GM23338 (cell line): ENCODE data around the gene MXRA8. TPM values are rescaled to one million over a fixed set of nuclear protein-coding genes. Genes with fewer than 3 reads are reported as not detected.

Experiments used
- ATAC-seq: fragments of 200-7000 bp; cut with Tn5 transposase; 3 replicates; pipeline ENCODE4 v1.9.1; 2020
- DNase-seq: peaks from one replicate; pipeline ENCODE4 v3.0.0-alpha.2; 2015; ENCODE audit warnings: low spot score
- H2AFZ ChIP-seq: fragments of 200-600 bp; sonication (generic); 2 replicates; pipeline ENCODE4 v1.8.0; 2016; ENCODE audit warnings: antibody characterized with exemption, mild to moderate bottlenecking, moderate library complexity
- H3F3A ChIP-seq: fragments of 200-600 bp; sonication (generic); replicated peaks from 2 replicates; pipeline ENCODE4 v1.8.0; 2017; ENCODE audit warnings: antibody characterized with exemption, mixed run types, low read depth
- H3K27ac ChIP-seq: fragments of 200-600 bp; sonication (generic); 2 replicates; pipeline ENCODE4 v1.6.1; 2016; ENCODE audit warnings: low read depth
- H3K27me3 ChIP-seq: fragments of 200-600 bp; sonication (generic); 2 replicates; pipeline ENCODE4 v1.8.0; 2016; ENCODE audit warnings: mild to moderate bottlenecking, mixed run types, moderate library complexity; ENCODE audit not compliant: insufficient read depth
- H3K36me3 ChIP-seq: fragments of 200-600 bp; sonication (generic); 2 replicates; pipeline ENCODE4 v1.8.0; 2016; ENCODE audit warnings: mild to moderate bottlenecking; ENCODE audit not compliant: insufficient read depth
- H3K4me1 ChIP-seq: fragments of 200-600 bp; sonication (generic); 2 replicates; pipeline ENCODE4 v1.8.0; 2016; ENCODE audit warnings: mild to moderate bottlenecking, moderate library complexity; ENCODE audit not compliant: insufficient read depth
- H3K4me2 ChIP-seq: fragments of 200-600 bp; sonication (generic); 2 replicates; pipeline ENCODE4 v1.7.1; 2017; ENCODE audit warnings: mixed run types
- H3K4me3 ChIP-seq: fragments of 200-600 bp; sonication (generic); 2 replicates; pipeline ENCODE4 v1.6.1; 2016; ENCODE audit warnings: mixed run types
- H3K79me2 ChIP-seq: fragments of 200-600 bp; sonication (generic); replicated peaks from 2 replicates; pipeline ENCODE4 v1.8.0; 2017; ENCODE audit warnings: mild to moderate bottlenecking; ENCODE audit not compliant: insufficient read depth
- H3K9me2 ChIP-seq: fragments of 200-600 bp; sonication (generic); 2 replicates; pipeline ENCODE4 v1.8.0; 2017; ENCODE audit not compliant: insufficient read depth
- H4K20me1 ChIP-seq: fragments of 200-600 bp; sonication (generic); replicated peaks from 2 replicates; pipeline ENCODE4 v1.8.0; 2017; ENCODE audit warnings: mild to moderate bottlenecking; ENCODE audit not compliant: insufficient read depth
- H3K27ac Mint-ChIP-seq: 2 replicates; pipeline ENCODE4 v1.8.0; 2020; ENCODE audit warnings: inconsistent platforms, mild to moderate bottlenecking, moderate library complexity, mixed read lengths
- H3K27me3 Mint-ChIP-seq: 3 replicates; pipeline ENCODE4 v1.8.0; 2022; ENCODE audit warnings: low read depth, mild to moderate bottlenecking, moderate library complexity, mixed read lengths, inconsistent platforms; ENCODE audit not compliant: insufficient read depth, poor library complexity
- H3K36me3 Mint-ChIP-seq: 3 replicates; pipeline ENCODE4 v1.8.0; 2021; ENCODE audit warnings: low read depth, mild to moderate bottlenecking, inconsistent platforms, moderate library complexity, mixed read lengths
- H3K4me1 Mint-ChIP-seq: 3 replicates; pipeline ENCODE4 v1.8.0; 2020; ENCODE audit warnings: mild to moderate bottlenecking, inconsistent platforms, mixed read lengths
- H3K4me3 Mint-ChIP-seq: 3 replicates; pipeline ENCODE4 v1.8.0; 2021; ENCODE audit warnings: moderate library complexity, mild to moderate bottlenecking, inconsistent platforms, mixed read lengths
- H3K9me3 Mint-ChIP-seq: 3 replicates; pipeline ENCODE4 v1.8.0; 2020; ENCODE audit warnings: moderate library complexity, mild to moderate bottlenecking, inconsistent platforms, mixed read lengths
- CREB1 ChIP-seq: fragments of 250-450 bp; sonication (Bioruptor Pico); IDR thresholded peaks from 2 replicates; pipeline ENCODE4 v1.5.0; 2020; ENCODE audit warnings: low read depth, mild to moderate bottlenecking, moderate library complexity
- ETS1 ChIP-seq: IDR thresholded peaks from 2 replicates; pipeline ENCODE4 v1.6.1; 2016; ENCODE audit warnings: antibody characterized with exemption
- EZH2 ChIP-seq: fragments of 200-600 bp; sonication (generic); IDR thresholded peaks from one replicate; pipeline ENCODE4 v1.8.0; 2017; ENCODE audit warnings: antibody characterized with exemption, mild to moderate bottlenecking, low read depth; ENCODE audit not compliant: unreplicated experiment
- REST ChIP-seq: IDR thresholded peaks from one replicate; pipeline ENCODE4 v1.6.1; 2018; ENCODE audit warnings: antibody characterized with exemption; ENCODE audit not compliant: unreplicated experiment
- STAT1 ChIP-seq: IDR thresholded peaks from one replicate; pipeline ENCODE4 v1.6.1; 2016; ENCODE audit warnings: antibody characterized with exemption; ENCODE audit not compliant: unreplicated experiment
- ZNF114 ChIP-seq: fragments of 250-450 bp; sonication (Bioruptor Pico); IDR thresholded peaks from 2 replicates; pipeline ENCODE4 v1.5.0; 2020; ENCODE audit warnings: mild to moderate bottlenecking, moderate library complexity
- ZNF331 ChIP-seq: fragments of 250-450 bp; sonication (Bioruptor Pico); IDR thresholded peaks from 2 replicates; pipeline ENCODE4 v1.5.0; 2020; ENCODE audit warnings: low read depth, mild to moderate bottlenecking, moderate library complexity
- ZNF462 ChIP-seq: fragments of 250-450 bp; sonication (Bioruptor Pico); IDR thresholded peaks from 2 replicates; pipeline ENCODE4 v1.5.0; 2020; ENCODE audit warnings: mild to moderate bottlenecking, moderate library complexity
- polyA plus RNA-seq: library from polyadenylated mRNA; unstranded; fragments of >200 nt; fragmentation: Nextera tagmentation; extraction: Ambion mirVana; gene quantifications from 2 replicates; pipeline ENCODE4 v1.2.1, GENCODE V29; 2016
- total RNA-seq: library from RNA; depleted of rRNA; stranded (reverse); fragments of >200 nt; shearing (Covaris generic); gene quantifications from 2 replicates; pipeline ENCODE4 v1.2.3, GENCODE V29; 2014

The MXRA8 gene
- total and polyA plus RNA-seq, 2 experiments from 2014 or later, result 9.1 to 17.2 TPM

GRCh38 chr1:1303736-1304135 lies 54.6 kb downstream of the MXRA8 start:
- no peak overlapping the region for H3K27ac ChIP-seq
- no peak for DNase-seq

More at GRCh38 chr1:1303736-1304135, 54.6 kb downstream of the MXRA8 start:
- Mint-ChIP-seq H3K4me3 (no peak overlapping the region), H3K4me1 (peaks cover 20% of the 10 kb centered on the region; the same call in 2 of the 3 replicates), H3K9me3 (no peaks in the 10 kb centered on the region), H3K27me3 (peaks cover 15% of the 10 kb centered on the region), H3K36me3 (no peaks in the 10 kb centered on the region; the same call in 2 of the 3 replicates), H3K27ac (no peak overlapping the region)
- no peak for TF ChIP-seq CREB1 (CRISPR knock-in tag)
- no peak for TF ChIP-seq ZNF114 (CRISPR knock-in tag)
- no peak for TF ChIP-seq STAT1
- TF ChIP-seq ZNF462 (CRISPR knock-in tag), result no peak
- TF ChIP-seq ZNF331, result no peak
- TF ChIP-seq EZH2, result no peak
- TF ChIP-seq REST, result no peak
- no peak for TF ChIP-seq ETS1
- no peaks in the 10 kb centered on the region for H4K20me1 ChIP-seq
- H3K9me2 ChIP-seq, result no peaks in the 10 kb centered on the region
- H3K4me3 ChIP-seq, result no peak overlapping the region
- no peaks in the 10 kb centered on the region for H3K27me3 ChIP-seq
- no peaks in the 10 kb centered on the region for H3F3A ChIP-seq
- H3K4me1 ChIP-seq, result peaks cover 7% of the 10 kb centered on the region; the same call in 1 of the 2 replicates
- H3K4me2 ChIP-seq, result no peak overlapping the region
- H3K36me3 ChIP-seq, result no peaks in the 10 kb centered on the region
- H2AFZ ChIP-seq, result no peak overlapping the region
- H3K79me2 ChIP-seq, result peaks cover 5% of the 10 kb centered on the region; the same call in 1 of the 2 replicates
- no peak for ATAC-seq
